Fibroblast of villous mesenchyme (primary cell): Measurements from ENCODE around the gene PDZRN3. TPM values are rescaled to one million over a fixed set of nuclear protein-coding genes. Genes with fewer than 3 reads are reported as not detected.

Experiments used
- DNase-seq: peaks from one replicate; pipeline ENCODE4 v3.0.0-alpha.2; 2010; ENCODE audit warnings: low read depth
- H3K4me3 ChIP-seq: 2 replicates; pipeline ENCODE4 v1.5.1; 2011; ENCODE audit warnings: low read depth, mild to moderate bottlenecking, low read length
- total RNA-seq: library from RNA; depleted of rRNA; stranded (reverse); fragments of >200 nt; gene quantifications from 2 replicates; pipeline ENCODE4 v1.2.3, GENCODE V29; 2012
- TF ChIP-seq, protein P1 (sequence below): IDR thresholded peaks from 2 replicates; pipeline ENCODE4 v1.5.1; 2012; ENCODE audit warnings: low read depth, mild to moderate bottlenecking, low read length; ENCODE audit not compliant: insufficient read depth

Gene PDZRN3
- total RNA-seq, 1 donor, result 33.7 TPM

DNA sequence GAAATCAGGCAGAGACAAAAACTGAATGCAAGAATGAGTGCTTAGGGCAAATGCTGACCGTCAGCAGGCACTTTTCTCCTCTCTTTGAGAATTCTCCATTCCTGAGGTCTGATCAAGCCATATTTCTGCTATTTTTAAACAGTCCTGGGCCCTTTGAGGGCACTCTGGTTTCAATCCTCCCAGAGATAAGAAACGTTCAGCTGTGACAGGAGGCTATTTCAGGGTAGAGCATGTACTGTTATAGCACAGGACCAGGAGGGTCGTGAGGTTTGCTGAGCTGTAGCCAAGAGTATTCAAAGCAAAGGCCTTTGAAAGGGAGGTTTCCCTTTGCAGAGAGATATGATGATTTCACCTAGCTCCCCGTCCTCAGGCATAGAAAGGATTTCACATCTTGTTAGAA lies 39.6 kb upstream of the PDZRN3 start:
- no peak for DNase-seq
- TF ChIP-seq, protein P1, sequence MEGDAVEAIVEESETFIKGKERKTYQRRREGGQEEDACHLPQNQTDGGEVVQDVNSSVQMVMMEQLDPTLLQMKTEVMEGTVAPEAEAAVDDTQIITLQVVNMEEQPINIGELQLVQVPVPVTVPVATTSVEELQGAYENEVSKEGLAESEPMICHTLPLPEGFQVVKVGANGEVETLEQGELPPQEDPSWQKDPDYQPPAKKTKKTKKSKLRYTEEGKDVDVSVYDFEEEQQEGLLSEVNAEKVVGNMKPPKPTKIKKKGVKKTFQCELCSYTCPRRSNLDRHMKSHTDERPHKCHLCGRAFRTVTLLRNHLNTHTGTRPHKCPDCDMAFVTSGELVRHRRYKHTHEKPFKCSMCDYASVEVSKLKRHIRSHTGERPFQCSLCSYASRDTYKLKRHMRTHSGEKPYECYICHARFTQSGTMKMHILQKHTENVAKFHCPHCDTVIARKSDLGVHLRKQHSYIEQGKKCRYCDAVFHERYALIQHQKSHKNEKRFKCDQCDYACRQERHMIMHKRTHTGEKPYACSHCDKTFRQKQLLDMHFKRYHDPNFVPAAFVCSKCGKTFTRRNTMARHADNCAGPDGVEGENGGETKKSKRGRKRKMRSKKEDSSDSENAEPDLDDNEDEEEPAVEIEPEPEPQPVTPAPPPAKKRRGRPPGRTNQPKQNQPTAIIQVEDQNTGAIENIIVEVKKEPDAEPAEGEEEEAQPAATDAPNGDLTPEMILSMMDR, result no peak
- H3K4me3 ChIP-seq, result no peak overlapping the region

GRCh38 chr3:73663495-73663894 lies 38.8 kb upstream of the PDZRN3 start:
- TF ChIP-seq, protein P1, result no peak
- no peak for DNase-seq
- H3K4me3 ChIP-seq, result no peak overlapping the region

- no peak for DNase-seq
- no peak overlapping the region for H3K4me3 ChIP-seq
- TF ChIP-seq, protein P1, result no peak
These were observed 36.5 kb upstream of the PDZRN3 start for GRCh38 chr3:73661265-73661664.

- no peak overlapping the region for H3K4me3 ChIP-seq
- DNase-seq, result no peak
- TF ChIP-seq, protein P1, result no peak
These were observed 33.5 kb upstream of the PDZRN3 start for GRCh38 chr3:73658227-73658626.

DNA sequence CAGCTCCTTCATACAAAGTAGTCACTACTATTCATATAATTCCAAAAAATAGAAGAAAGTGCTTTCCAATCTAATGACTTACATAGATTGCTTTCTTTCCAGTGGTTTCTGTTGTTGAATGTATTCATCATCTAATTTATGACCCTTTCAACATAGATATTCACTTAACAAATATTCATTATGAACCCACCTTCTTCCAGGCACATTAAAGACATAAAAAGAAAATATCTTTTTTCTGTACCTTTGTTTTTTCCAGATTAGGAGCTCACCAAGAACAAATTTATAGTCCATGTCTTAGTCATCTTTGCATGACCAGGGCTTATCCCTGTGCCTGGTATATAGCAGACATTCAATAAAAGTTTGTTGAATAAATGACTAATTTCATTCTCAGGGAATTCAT lies 32.4 kb upstream of the PDZRN3 start:
- H3K4me3 ChIP-seq, result no peak overlapping the region
- DNase-seq, result no peak
- TF ChIP-seq, protein P1, result no peak

GRCh38 chr3:73656241-73656890 lies 31.6 kb upstream of the PDZRN3 start:
- no peak overlapping the region for H3K4me3 ChIP-seq
- TF ChIP-seq, protein P1, result no peak
- DNase-seq, result no peak

DNA sequence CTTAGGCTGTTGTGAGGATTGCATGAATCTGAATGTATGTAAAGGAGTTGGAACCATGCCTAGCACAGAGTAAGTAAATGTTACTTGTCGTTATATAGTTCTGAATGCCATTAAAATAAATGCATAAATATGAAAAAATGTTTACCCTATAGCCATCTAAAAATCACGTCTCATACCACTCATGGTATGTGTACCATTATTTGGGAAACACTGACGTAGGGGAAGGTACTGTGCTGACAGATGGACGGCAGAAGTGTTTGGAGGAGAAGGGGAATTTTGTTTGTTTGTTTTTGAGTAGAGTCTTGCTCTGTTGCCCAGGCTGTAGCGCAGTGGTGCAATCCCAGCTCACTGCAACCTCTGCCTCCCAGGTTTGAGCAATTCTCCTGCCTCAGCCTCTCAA lies 30.5 kb upstream of the PDZRN3 start:
- DNase-seq, result no peak
- TF ChIP-seq, protein P1, result no peak
- no peak overlapping the region for H3K4me3 ChIP-seq
